Peyer's patch (tissue), 4 donors: ENCODE results near the gene PPP1R37. TPM values are rescaled to one million over a fixed set of nuclear protein-coding genes. Genes with fewer than 3 reads are reported as not detected.

ENCODE experiments used
- DNase-seq, 3 donors: peaks; one replicate each; pipeline ENCODE4 v3.0.0-alpha.2; 2017 to 2019
- H3K27ac ChIP-seq, 4 donors: fragments of 200-600 bp; sonication (generic); one replicate each; pipeline ENCODE4 v1.5.1; 2016 to 2019
- H3K27me3 ChIP-seq, 2 donors: fragments of 200-600 bp; sonication (generic); one replicate each; pipeline ENCODE4 v1.5.1; 2019
- H3K36me3 ChIP-seq, 3 donors: fragments of 200-600 bp; sonication (generic); one replicate each; pipeline ENCODE4 v1.5.1; 2016 to 2019
- H3K4me1 ChIP-seq, 4 donors: fragments of 200-600 bp; sonication (generic); one replicate each; pipeline ENCODE4 v1.5.1; 2016 to 2019
- H3K4me3 ChIP-seq, 4 donors: fragments of 200-600 bp; sonication (generic); 1 replicate in 3 of 4; 2 replicates in 1 of 4; pipeline ENCODE4 v1.5.1; 2016 to 2019; ENCODE audit warnings: mild to moderate bottlenecking in 1 of 4
- H3K9me3 ChIP-seq, 4 donors: fragments of 200-600 bp; sonication (generic); one replicate each; pipeline ENCODE4 v1.5.1; 2016 to 2019; ENCODE audit warnings: mild to moderate bottlenecking in 1 of 4
- CTCF ChIP-seq, 6 experiments: fragments of 450-650 bp in 4 of 6; fragments of 200-600 bp in 2 of 6; sonication (generic) in 1 of 6; IDR thresholded peaks; one replicate each; pipeline ENCODE4 v1.5.1; 2017 to 2019; ENCODE audit warnings: antibody characterized with exemption in 6 of 6, mild to moderate bottlenecking in 3 of 6, moderate library complexity in 1 of 6
- POLR2A ChIP-seq, 2 donors: fragments of 450-650 bp; IDR thresholded peaks; one replicate each; pipeline ENCODE4 v1.5.1; 2017; ENCODE audit warnings: antibody characterized with exemption in 2 of 2, mild to moderate bottlenecking in 2 of 2, moderate library complexity in 2 of 2
- total RNA-seq, 4 donors: library from RNA; depleted of rRNA; stranded (reverse); fragments of >200 nt; gene quantifications; one replicate each; pipeline ENCODE4 v1.1.0, GENCODE V29; 2016

PPP1R37 gene
- total RNA-seq, 4 donors from 2014 or later: 41.8 to 75.1 (median 54.2) TPM

- H3K36me3 ChIP-seq: no peaks in the 10 kb centered on the region
Observed at GRCh38 chr19:45133661-45134060, 40.7 kb downstream of the PPP1R37 start.

GRCh38 chr19:45135176-45135885 is 42.4 kb downstream of the PPP1R37 start:
- H3K9me3 ChIP-seq: no peaks in the 10 kb centered on the region
- DNase-seq: no peak
- no peak for TF ChIP-seq POLR2A (IDR thresholded peaks at IDR 0.05)
- TF ChIP-seq CTCF (IDR thresholded peaks at IDR 0.05): no peak
- H3K4me1 ChIP-seq: peaks cover 0 to 7% (median 0%) of the 10 kb centered on the region in 4 donors
- no peak overlapping the region for H3K4me3 ChIP-seq
- H3K36me3 ChIP-seq: peaks cover 0 to 5% (median 0%) of the 10 kb centered on the region in 3 donors
- H3K27ac ChIP-seq: no peak overlapping the region
- no peaks in the 10 kb centered on the region for H3K27me3 ChIP-seq

More at GRCh38 chr19:45133661-45134060, 40.7 kb downstream of the PPP1R37 start:
- Histone ChIP-seq H3K27me3 (no peaks in the 10 kb centered on the region), H3K27ac (no peak overlapping the region), H3K4me1 (peaks cover 0 to 7% (median 0%) of the 10 kb centered on the region in 4 donors), H3K9me3 (no peaks in the 10 kb centered on the region), H3K4me3 (no peak overlapping the region)
- DNase-seq: no peak
- TF ChIP-seq CTCF (IDR thresholded peaks at IDR 0.05) (no peak), POLR2A (IDR thresholded peaks at IDR 0.05) (no peak)

GRCh38 chr19:45136507-45137178 is 43.7 kb downstream of the PPP1R37 start:
- Histone ChIP-seq H3K9me3 (no peaks in the 10 kb centered on the region), H3K27me3 (no peaks in the 10 kb centered on the region), H3K4me3 (no peak overlapping the region), H3K36me3 (peaks cover 0 to 18% (median 0%) of the 10 kb centered on the region in 3 donors), H3K27ac (peak overlapping the region in 3 of 4 donors; percentile 2 to 31 (median 3)), H3K4me1 (peaks cover 0 to 7% (median 0%) of the 10 kb centered on the region in 4 donors)
- DNase-seq: no peak
- TF ChIP-seq POLR2A (IDR thresholded peaks at IDR 0.05) (no peak), CTCF (IDR thresholded peaks at IDR 0.05) (no peak)

GRCh38 chr19:45137179-45137761 is 44.3 kb downstream of the PPP1R37 start:
- no peaks in the 10 kb centered on the region for H3K27me3 ChIP-seq
- peaks cover 0 to 24% (median 0%) of the 10 kb centered on the region in 3 donors for H3K36me3 ChIP-seq
- H3K9me3 ChIP-seq: no peaks in the 10 kb centered on the region
- TF ChIP-seq CTCF (IDR thresholded peaks at IDR 0.05) (no peak), POLR2A (IDR thresholded peaks at IDR 0.05) (no peak)
- H3K4me3 ChIP-seq: no peak overlapping the region
- peak overlapping the region in 2 of 4 donors; percentile 1 to 31 for H3K27ac ChIP-seq
- H3K4me1 ChIP-seq: peaks cover 0 to 7% (median 0%) of the 10 kb centered on the region in 4 donors
- peak in 1 of 3 donors; percentile 55 for DNase-seq

GRCh38 chr19:45138303-45138751 is 45.3 kb downstream of the PPP1R37 start:
- TF ChIP-seq CTCF (IDR thresholded peaks at IDR 0.05): no peak
- no peak for TF ChIP-seq POLR2A (IDR thresholded peaks at IDR 0.05)
- Histone ChIP-seq H3K4me1 (peaks cover 0 to 7% (median 0%) of the 10 kb centered on the region in 4 donors), H3K4me3 (no peak overlapping the region), H3K27ac (no peak overlapping the region), H3K27me3 (no peaks in the 10 kb centered on the region), H3K36me3 (peaks cover 0 to 34% (median 0%) of the 10 kb centered on the region in 3 donors), H3K9me3 (no peaks in the 10 kb centered on the region)
- no peak for DNase-seq
